Stimulated activated CD8-positive, alpha-beta memory T cell treated with anti-CD3 and anti-CD28 coated beads, Interleukin-15, amount 100 ng/mL, for 1 hour (primary cell): ENCODE results near the gene FASTKD1.
"Not testable (repeated sequence)": the region's sequence is repeated elsewhere in the genome, so short reads cannot be mapped to it uniquely, and the experiment has no call there.

ENCODE experiments used
- DNase-seq: peaks from one replicate; pipeline ENCODE4 v3.0.0-alpha.2; 2020; ENCODE audit warnings: low read depth

Gene FASTKD1, protein sequence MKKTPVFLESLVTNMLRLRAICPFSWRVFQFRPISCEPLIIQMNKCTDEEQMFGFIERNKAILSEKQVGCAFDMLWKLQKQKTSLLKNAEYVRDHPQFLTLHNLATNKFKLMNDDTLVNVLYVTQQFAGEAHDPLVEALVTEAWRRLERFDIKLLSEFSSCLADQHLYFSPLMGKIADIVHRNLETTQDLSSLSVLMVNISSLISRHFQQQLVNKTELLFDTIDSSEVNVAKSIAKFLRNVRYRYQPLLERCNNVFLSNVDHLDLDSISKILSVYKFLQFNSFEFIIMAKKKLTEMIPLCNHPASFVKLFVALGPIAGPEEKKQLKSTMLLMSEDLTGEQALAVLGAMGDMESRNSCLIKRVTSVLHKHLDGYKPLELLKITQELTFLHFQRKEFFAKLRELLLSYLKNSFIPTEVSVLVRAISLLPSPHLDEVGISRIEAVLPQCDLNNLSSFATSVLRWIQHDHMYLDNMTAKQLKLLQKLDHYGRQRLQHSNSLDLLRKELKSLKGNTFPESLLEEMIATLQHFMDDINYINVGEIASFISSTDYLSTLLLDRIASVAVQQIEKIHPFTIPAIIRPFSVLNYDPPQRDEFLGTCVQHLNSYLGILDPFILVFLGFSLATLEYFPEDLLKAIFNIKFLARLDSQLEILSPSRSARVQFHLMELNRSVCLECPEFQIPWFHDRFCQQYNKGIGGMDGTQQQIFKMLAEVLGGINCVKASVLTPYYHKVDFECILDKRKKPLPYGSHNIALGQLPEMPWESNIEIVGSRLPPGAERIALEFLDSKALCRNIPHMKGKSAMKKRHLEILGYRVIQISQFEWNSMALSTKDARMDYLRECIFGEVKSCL

DNA sequence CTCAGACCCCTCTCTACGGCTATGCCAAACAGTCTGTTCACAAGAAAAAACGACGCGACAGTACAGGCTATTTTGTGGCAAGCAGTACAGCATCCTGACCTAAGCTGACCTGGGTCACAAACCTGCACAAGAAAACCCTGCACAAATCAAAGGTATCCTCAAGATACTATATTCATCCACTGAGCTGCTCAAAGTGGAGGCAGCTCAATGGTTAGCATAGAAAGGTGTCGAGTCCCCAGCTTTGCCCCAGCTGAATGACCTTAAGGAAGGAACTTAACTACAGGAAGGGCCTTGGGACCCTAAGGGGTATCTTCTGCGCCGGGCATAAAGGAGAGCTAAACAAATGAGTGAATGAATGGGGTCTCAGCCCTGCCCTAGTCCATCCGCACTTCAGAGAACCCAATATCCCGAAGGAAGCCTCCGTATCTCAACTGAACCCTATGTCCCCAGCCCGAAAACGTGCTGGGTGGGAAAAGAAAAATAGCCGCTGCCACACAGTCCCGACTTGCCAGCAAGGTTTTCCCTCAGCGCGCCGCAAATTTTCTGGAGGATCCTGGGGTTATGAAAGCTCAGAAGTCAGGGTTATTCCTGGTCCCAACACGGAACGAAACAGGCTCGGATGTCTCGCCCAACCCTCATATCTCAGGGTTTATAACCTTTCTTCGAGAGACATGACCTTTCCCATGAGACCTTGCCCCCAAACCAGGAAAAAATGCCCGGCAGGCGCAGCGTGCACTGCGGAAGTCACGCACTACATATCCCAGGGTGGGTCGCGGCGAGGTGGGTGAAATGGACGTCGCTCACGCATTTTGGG is at the start of gene FASTKD1:
Gene FASTKD1 (minus strand): TSS at position 706 of the 814 bp plus-strand sequence. CDS start 1,836 bp downstream, outside the sequence.
- peak; percentile 71 for DNase-seq

DNA sequence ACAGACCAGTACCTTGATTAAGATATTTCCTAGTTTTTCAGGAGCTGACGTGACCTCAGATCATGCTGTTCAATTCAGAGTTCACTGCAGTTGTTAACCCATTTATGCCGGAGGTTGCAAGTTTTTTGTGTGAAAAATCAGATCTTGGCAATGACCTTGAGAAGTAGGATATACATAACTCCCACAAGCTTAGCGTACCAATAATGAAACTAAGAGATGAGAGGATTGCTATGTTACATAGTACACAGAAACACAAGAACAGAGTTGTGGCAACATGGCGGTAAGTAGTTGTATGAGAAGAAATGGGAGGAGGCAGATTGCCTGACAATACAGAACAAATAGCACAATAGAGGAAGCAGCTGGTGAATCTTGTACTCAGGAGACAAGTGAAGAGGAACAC is 49.6 kb upstream of the FASTKD1 start:
- DNase-seq: no peak

DNA sequence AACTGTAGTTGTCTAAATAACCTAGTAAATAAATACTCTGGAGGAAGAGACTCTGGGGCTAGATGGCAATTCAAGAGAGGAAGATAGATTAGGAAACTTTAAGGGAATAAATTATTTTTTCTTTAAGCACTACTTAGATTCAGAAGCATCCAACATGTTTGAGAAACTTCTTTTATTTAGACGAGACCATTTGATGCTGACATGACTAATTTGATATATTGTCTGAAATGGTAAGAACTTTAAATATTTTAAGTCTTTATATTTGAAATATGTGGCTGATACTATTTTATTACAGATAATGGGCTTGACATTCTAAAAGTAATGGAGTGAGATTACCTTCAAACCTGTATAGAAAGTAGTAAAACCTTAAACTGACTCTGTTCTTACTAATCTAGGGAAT is 46.8 kb upstream of the FASTKD1 start:
- DNase-seq: no peak

DNA sequence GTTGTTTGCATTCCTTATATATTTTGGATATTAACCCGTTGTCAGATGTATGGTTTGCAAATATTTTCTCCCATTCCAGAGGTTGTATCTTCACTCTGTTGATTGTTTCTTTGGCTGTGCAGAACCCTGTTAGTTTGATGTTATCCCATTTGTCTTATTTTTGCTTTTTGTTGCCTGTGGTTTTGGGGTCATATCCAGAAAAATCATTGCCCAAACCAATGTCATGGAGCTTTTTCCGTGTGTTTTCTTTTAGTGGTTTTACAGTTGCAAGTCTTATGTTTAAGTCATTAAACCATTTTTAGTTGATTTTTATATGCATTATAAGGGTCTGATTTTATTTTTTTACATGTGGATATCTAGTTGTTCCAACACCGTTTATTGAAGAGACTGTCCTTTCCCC is 46.3 kb upstream of the FASTKD1 start:
- no peak for DNase-seq

DNA sequence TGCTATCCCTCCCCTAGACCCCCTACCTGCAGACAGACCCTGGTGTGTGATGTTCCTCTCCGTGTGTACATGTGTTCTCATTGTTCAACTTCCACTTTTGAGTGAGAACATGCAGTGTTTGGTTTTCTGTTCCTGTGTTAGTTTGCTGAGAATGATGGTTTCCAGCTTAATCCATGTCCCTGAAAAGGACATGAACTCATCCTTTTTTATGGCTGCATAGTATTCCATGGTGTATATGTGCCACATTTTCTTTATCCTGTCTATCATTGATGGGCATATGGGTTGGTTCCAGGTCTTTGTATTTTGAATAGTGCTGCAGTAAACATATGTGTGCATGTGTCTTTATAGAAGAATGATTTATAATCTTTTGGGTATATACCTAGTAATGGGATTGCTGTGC is 42.3 kb upstream of the FASTKD1 start:
- DNase-seq: not testable (repeated sequence)

DNA sequence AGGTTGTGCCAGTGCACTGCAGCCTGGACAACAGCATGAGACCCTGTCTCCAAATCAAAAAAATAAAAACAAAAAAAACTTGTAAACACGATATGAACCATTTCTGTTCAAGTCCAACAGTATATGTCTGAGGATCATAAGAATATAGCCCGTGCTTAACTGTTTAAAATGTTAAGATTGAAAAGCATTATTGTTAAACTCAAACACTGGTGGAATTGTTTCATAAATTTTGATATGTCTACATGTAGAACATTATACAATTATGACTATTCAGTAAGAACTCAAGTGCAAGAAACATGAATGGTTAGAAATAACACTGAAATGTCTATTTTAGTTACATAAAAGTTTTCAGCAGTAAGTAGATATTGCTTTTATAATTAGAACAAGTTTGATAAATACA is 40.2 kb upstream of the FASTKD1 start:
- no peak for DNase-seq

DNA sequence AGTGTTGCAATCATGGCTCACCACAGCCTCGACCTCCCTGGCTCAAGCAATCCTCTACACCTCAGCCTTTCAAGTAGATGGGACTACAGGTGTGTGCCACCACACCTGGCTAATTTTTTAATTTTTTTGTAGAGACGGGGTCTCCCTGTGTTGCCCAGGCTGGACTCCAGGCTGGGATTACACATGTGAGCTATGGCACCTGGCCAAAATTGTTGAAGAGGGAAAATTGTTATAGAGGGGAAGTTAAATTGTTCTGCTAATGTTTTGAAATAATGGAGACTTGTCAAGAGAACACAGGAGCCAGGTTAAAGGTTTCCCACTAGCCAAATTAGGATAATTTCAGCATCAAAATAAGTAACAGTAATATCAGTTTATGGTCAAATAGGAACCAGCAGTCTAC is 35.6 kb upstream of the FASTKD1 start:
- no peak for DNase-seq

DNA sequence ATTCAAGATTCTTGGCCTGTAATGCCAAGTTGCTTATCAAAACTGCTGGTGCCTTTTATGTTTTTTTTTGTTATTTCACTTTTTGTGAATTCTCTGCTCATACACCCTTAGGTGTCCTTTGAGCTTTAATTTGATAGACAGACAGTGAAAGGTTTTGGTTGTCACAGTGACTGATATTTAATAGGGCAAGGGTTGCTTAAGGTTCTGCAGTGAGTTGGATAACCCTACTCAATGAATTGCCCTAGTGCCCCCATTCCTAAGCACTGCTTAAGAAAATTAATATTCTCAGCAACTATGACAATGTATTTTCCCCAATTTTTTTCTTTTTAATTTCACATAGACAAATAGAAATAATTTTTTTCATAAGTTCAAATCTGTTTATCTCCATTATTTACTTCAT is 25.9 kb upstream of the FASTKD1 start:
- DNase-seq: no peak

DNA sequence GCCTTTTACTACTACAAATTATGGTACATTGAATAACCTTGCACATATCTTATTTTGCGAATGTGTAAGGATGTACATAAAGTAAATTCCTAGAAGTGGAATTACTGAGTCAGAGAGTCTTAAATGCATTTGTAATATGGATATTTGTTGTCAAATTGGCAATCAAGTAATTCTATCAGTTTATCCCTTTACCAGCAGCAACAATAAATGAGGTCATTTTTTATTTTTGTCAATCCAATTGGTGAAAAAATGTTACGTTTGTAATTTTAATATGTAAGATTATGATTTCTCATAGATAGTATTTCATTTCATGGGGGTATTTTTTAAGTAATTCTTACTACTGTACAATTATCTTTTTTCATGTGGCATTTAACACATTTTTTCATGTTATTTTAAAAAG is 25.3 kb upstream of the FASTKD1 start:
- no peak for DNase-seq

DNA sequence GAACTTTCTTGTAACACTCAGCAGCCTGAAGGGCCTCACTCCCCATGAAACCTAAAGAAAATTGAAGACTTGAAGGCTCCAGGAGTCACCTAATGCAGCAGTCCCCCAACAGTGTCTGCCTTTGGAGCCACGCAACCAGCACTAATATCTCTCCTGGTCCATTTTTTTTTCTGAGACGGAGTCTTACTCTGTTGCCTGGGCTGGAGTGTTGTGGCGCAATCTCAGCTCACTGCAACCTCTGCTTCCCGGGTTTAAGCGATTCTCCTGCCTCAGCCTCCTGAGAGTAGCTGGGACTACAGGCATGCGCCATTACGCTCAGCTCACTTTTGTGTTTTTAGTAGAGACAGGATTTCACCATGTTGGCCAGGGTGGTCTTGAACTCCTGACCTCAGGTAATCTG is 22.9 kb upstream of the FASTKD1 start:
- not testable (repeated sequence) for DNase-seq

DNA sequence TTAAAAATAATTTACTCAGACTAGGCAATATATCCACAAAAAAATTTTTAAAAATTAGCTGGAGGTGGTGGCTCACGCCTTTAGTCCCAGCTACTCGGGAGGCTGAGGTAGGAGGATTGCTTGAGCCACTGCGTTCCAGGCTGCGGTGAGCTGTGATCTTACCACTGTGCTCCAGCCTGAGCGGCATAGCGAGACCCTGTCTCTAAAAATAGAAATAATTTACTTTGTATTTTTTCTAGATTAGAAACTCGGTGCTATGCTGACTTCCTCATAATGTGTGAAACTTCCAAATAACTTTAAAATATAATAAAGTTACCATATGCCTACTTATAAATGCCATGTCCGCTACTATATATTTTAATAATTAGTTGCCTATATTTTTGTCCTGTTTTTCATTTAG is 17.1 kb upstream of the FASTKD1 start:
- no peak for DNase-seq

DNA sequence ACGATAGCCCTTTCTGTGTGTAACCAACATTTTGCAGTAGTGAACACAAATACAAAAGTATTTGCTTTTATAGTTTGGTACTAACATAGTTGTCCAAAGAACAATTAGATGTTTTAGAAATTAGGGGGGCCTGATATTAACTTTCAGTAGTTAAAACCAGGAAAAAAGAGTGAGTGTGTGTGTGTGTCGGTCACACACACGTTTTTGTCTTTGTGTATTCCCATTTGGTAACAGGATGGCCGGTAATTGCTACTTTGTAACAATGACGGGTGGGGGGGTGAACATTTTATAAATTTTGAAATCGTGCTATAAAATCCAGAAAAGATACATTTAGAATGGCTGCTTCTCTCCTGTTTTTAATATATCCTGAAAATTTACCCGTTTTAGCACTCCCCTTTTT is 12.0 kb upstream of the FASTKD1 start:
- no peak for DNase-seq

DNA sequence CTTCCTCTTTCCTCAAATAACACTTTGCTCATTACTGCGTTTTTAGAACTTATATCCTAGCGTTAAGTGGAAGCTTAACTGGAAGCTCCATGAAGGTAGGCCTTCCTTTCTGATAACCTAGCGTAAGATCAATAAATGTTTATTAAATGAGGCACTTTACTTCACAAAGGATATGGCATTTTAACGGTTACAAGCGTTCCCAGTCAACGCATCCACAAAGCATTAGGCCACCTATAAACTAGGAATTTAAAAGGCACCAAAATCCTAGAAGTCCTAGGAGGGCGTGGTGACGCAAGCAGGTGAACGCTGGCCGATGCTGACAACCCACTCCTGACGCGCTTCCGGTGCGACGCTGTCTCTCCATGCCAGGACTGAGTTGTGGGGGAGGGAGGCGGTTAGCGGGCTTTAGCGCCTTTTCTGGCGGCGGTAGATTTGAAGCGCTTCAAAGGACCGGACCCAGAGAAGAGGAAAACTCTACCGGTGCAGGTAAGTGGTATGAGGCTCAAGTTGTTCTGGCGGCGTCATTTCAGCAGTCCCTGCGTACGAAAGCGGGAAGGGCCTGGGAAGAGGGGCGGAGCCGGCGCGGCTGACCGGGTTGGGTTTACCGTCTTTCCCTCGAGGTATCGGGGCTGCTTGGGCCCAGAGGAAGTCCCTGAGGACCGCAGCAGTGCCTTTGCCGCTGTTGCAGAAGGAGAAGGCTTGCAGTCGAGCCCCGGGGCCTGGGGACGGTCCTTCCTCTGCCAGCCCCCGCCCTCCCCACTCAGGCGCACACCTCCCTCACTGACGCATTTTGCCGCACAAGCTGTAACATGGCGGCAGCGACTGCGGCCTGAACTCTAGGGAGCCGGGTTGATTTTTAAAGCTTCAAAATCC is 10.6 kb upstream of the FASTKD1 start, which contains the start of gene PPIG:
Gene PPIG (plus strand): TSS at position 347 of the 873 bp plus-strand sequence. CDS start 19,691 bp downstream, outside the sequence.
- DNase-seq: peak; percentile 76

DNA sequence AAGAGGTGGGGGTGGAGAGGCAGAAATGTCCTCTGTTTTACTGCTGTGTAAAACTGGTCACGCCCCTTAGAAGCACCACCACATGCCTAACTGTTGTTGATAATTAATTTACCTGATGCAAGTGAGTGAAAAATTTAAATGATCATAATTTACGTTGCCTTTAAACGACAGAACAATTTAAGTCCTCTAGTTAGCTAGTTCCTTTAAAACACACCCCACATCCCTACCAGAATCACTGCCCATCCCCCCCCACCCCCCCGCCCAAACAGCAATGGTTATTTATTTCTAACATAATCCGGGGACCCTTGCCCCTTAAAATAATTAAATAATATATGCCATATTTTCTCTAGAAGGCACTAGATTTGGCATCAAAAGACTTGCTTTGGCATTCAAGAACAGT is 9.9 kb upstream of the FASTKD1 start:
- DNase-seq: no peak

DNA sequence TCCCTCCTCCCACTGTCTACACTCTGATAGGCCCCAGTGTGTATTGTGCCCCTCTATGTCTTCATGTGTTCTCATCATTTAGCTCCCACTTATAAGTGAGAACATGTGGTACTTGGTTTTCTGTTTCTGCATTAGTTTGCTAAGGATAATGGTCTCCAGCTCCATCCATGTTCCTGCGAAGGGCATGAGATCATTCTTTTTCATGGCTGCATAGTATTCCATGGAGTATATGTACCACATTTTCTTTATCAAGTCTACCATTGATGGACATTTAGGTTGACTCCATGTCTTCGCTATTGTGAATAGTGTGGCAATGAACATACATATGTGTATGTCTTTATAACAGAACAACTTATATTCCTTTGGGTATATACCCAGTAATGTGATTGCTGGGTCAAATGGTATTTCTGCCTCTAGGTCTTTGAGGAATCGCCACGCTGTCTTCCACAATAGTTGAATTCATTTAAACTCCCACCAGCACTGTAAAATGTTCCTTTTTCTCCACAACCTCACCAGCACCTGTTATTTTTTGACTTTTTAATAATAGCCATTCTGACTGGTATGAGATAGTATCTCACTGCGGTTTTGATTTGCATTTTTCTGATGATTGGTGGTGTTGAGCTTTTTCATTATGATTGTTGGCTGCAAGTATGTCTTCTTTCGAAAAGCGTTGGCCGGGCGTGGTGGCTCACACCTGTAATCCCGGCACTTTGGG is 9.0 kb upstream of the FASTKD1 start:
- DNase-seq: not testable (repeated sequence)

DNA sequence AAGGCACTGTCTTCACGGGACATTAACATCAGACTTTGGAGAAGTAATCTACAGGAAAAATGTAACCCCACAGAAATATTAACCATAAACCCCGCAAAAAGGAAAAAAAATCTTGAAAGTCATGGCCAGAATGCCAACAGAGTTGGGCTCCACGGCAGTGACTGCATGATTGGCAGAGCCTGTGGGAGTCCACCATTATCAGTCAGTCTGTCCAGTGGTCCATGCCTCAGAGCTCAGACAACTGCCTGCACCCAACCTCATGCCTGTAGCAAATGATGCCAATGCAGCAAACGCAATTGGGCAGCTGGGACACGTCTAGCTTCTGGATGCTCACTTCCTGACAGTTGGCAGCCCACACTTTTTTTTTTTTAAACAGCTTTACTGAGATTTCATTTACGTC is 5.4 kb upstream of the FASTKD1 start:
- DNase-seq: no peak

DNA sequence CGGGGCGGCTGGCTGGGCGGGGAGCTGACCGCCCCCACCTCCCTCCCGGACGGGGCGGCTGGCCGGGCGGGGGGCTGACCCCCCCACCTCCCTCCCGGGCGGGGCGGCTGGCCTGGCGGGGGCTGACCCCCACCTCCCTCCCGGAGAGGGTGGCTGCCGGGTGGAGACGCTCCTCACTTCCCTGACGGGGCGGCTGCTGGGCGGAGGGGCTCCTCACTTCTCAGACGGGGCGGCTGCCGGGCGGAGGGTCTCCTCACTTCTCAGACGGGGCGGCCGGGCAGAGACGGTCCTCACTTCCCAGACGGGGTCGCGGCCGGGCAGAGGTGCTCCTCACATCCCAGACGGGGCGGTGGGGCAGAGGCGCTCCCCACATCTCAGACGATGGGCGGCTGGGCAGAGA is 1.6 kb upstream of the FASTKD1 start:
- not testable (repeated sequence) for DNase-seq

DNA sequence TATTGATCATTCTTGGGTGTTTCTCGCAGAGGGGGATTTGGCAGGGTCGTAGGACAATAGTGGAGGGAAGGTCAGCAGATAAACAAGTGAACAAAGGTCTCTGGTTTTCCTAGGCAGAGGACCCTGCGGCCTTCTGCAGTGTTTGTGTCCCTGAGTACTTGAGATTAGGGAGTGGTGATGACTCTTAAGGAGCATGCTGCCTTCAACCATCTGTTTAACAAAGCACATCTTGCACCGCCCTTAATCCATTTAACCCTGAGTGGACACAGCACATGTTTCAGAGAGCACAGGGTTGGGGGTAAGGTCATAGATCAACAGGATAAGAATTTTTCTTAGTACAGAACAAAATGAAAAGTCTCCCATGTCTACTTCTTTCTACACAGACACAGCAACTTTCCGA is 874 bp upstream of the FASTKD1 start:
- DNase-seq: not testable (repeated sequence)

DNA sequence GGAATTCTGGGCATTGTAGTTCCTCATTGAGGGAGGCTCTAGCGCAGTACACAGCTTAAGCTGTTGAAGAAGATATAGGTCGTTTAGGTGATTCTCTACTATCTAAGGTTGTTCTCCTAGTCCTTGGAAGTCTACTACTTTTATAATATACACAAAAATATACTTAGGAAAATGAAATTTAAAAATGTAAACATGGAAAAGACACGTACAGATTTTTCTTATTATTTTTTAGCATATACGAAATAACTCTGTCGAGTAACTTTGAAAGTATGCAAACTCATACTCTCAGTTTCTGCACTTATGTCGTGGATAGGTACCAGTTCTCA is 272 bp upstream of the FASTKD1 start:
- no peak for DNase-seq

DNA sequence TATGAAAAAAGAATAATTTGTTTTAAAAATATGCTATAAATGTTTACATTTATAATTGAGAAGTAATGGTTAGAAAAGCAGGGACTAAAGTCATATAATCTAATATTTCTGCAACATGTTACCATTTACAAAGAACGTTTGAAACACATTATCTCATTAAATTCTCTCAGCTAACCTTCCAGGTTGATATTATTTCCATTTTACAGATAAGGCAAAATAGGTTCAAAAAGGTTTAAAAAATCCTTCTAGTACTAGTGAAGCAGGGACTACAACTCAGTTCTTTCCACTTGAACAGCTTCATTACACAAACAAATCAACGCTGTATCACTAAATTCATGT is 875 bp downstream of the FASTKD1 start:
- no peak for DNase-seq

DNA sequence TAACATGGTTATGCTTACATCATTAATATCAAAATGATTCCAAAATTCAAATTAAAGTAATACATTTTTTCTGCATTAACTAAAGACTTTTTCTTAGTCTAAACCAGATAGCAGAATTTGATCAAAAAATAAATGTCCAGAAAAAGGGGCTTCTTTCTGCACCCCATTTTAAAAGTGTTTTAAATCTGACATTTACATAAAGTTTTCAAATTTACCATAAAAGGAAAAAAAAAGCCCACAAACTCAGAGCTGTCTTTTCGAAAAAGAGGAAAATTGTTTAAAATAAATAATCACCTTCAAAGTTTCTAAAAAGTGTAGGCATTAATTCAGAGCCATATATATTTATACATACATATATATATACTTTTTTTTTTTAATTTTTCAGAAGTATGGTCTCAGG is 1.5 kb downstream of the FASTKD1 start:
- no peak for DNase-seq
